ENCODE measurements around the gene ENOX1. TPM values are rescaled to one million over a fixed set of nuclear protein-coding genes. Genes with fewer than 3 reads are reported as not detected.

ENOX1 gene
- total RNA-seq, 1 experiment from 2014 or later, result 1.5 TPM

GRCh38 chr13:43293986-43294385, 492.8 kb downstream of the ENOX1 start:
- no TSS peak for BruUV-seq (replicated peaks)
- Mint-ChIP-seq H3K9me3 (ENCODE audit: low read depth, unreplicated experiment) (no peaks in the 10 kb centered on the region), H3K27ac (ENCODE audit: unreplicated experiment) (no peak overlapping the region), H3K4me1 (ENCODE audit: low read depth, unreplicated experiment) (no peaks in the 10 kb centered on the region), H3K4me3 (ENCODE audit: low read depth, unreplicated experiment) (no peak overlapping the region), H3K27me3 (ENCODE audit: unreplicated experiment) (peaks cover 6% of the 10 kb centered on the region), H3K36me3 (ENCODE audit: insufficient read depth, unreplicated experiment) (no peaks in the 10 kb centered on the region)
- intact Hi-C loops (cut with micrococcal nuclease; ENCODE audit: unreplicated experiment), result no loop called here
- DNase-seq, result no peak
- CTCF ChIA-PET, result no interaction called here
- TF ChIP-seq, protein P1, sequence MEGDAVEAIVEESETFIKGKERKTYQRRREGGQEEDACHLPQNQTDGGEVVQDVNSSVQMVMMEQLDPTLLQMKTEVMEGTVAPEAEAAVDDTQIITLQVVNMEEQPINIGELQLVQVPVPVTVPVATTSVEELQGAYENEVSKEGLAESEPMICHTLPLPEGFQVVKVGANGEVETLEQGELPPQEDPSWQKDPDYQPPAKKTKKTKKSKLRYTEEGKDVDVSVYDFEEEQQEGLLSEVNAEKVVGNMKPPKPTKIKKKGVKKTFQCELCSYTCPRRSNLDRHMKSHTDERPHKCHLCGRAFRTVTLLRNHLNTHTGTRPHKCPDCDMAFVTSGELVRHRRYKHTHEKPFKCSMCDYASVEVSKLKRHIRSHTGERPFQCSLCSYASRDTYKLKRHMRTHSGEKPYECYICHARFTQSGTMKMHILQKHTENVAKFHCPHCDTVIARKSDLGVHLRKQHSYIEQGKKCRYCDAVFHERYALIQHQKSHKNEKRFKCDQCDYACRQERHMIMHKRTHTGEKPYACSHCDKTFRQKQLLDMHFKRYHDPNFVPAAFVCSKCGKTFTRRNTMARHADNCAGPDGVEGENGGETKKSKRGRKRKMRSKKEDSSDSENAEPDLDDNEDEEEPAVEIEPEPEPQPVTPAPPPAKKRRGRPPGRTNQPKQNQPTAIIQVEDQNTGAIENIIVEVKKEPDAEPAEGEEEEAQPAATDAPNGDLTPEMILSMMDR (IDR thresholded peaks at IDR 0.05; ENCODE audit: unreplicated experiment), result no peak

DNA sequence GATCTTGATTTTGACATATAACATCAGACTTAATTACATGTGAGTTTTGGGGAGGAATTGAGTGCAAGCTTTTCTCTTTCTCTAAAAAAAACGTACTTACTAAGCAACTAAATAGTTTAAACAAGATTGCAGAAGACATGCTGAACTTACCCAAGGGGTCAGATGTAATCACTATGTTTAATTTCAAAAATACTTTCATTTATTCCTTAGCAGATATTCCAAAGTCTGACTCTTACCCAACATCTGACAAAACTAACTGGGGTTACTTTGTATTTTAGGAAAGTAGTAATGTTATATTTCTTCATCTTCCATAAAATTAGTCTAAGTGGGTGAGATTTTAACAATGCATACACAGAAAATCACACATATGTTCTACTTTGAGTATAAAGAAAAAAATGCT, 493.2 kb downstream of the ENOX1 start:
- no peak overlapping the region for H3K4me3 Mint-ChIP-seq (ENCODE audit: low read depth, unreplicated experiment)
- no peak for DNase-seq
- H3K27ac Mint-ChIP-seq (ENCODE audit: unreplicated experiment), result no peak overlapping the region
- BruUV-seq (replicated peaks), result no TSS peak
- no peaks in the 10 kb centered on the region for H3K36me3 Mint-ChIP-seq (ENCODE audit: insufficient read depth, unreplicated experiment)
- TF ChIP-seq, protein P1 (IDR thresholded peaks at IDR 0.05; ENCODE audit: unreplicated experiment), result no peak
- intact Hi-C loops (cut with micrococcal nuclease; ENCODE audit: unreplicated experiment), result no loop called here
- peaks cover 1% of the 10 kb centered on the region for H3K27me3 Mint-ChIP-seq (ENCODE audit: unreplicated experiment)
- H3K4me1 Mint-ChIP-seq (ENCODE audit: low read depth, unreplicated experiment), result no peaks in the 10 kb centered on the region
- H3K9me3 Mint-ChIP-seq (ENCODE audit: low read depth, unreplicated experiment), result no peaks in the 10 kb centered on the region
- CTCF ChIA-PET, result no interaction called here

GRCh38 chr13:43293008-43293407, 493.8 kb downstream of the ENOX1 start:
- Mint-ChIP-seq H3K9me3 (ENCODE audit: low read depth, unreplicated experiment) (no peaks in the 10 kb centered on the region), H3K27ac (ENCODE audit: unreplicated experiment) (no peak overlapping the region), H3K36me3 (ENCODE audit: insufficient read depth, unreplicated experiment) (no peaks in the 10 kb centered on the region), H3K4me3 (ENCODE audit: low read depth, unreplicated experiment) (no peak overlapping the region), H3K27me3 (ENCODE audit: unreplicated experiment) (no peaks in the 10 kb centered on the region), H3K4me1 (ENCODE audit: low read depth, unreplicated experiment) (no peaks in the 10 kb centered on the region)
- intact Hi-C loops (cut with micrococcal nuclease; ENCODE audit: unreplicated experiment), result no loop called here
- no peak for DNase-seq
- TF ChIP-seq, protein P1 (IDR thresholded peaks at IDR 0.05; ENCODE audit: unreplicated experiment), result no peak
- CTCF ChIA-PET, result no interaction called here
- BruUV-seq (replicated peaks), result no TSS peak

GRCh38 chr13:43291287-43292060, 495.3 kb downstream of the ENOX1 start:
- no peak for DNase-seq
- Mint-ChIP-seq H3K4me3 (ENCODE audit: low read depth, unreplicated experiment) (no peak overlapping the region), H3K36me3 (ENCODE audit: insufficient read depth, unreplicated experiment) (no peaks in the 10 kb centered on the region), H3K27me3 (ENCODE audit: unreplicated experiment) (no peaks in the 10 kb centered on the region), H3K4me1 (ENCODE audit: low read depth, unreplicated experiment) (no peaks in the 10 kb centered on the region), H3K9me3 (ENCODE audit: low read depth, unreplicated experiment) (no peaks in the 10 kb centered on the region), H3K27ac (ENCODE audit: unreplicated experiment) (no peak overlapping the region)
- TF ChIP-seq, protein P1 (IDR thresholded peaks at IDR 0.05; ENCODE audit: unreplicated experiment), result no peak
- intact Hi-C loops (cut with micrococcal nuclease; ENCODE audit: unreplicated experiment), result no loop called here
- BruUV-seq (replicated peaks), result no TSS peak
- CTCF ChIA-PET, result no interaction called here
